Fibroblast of villous mesenchyme (primary cell): Measurements from ENCODE around the gene KRT9. TPM values are rescaled to one million over a fixed set of nuclear protein-coding genes. Genes with fewer than 3 reads are reported as not detected.
"Not testable (repeated sequence)": the region's sequence is repeated elsewhere in the genome, so short reads cannot be mapped to it uniquely, and the experiment has no call there.

Experiments used
- DNase-seq: peaks from one replicate; pipeline ENCODE4 v3.0.0-alpha.2; 2010; ENCODE audit warnings: low read depth
- H3K4me3 ChIP-seq: 2 replicates; pipeline ENCODE4 v1.5.1; 2011; ENCODE audit warnings: low read depth, mild to moderate bottlenecking, low read length
- CTCF ChIP-seq: IDR thresholded peaks from 2 replicates; pipeline ENCODE4 v1.5.1; 2012; ENCODE audit warnings: low read depth, mild to moderate bottlenecking, low read length; ENCODE audit not compliant: insufficient read depth
- total RNA-seq: library from RNA; depleted of rRNA; stranded (reverse); fragments of >200 nt; gene quantifications from 2 replicates; pipeline ENCODE4 v1.2.3, GENCODE V29; 2012

KRT9 gene
- total RNA-seq, 1 donor: not detected

- no peak for DNase-seq
- no peak for TF ChIP-seq CTCF
- H3K4me3 ChIP-seq: no peak overlapping the region
These were observed 45.3 kb upstream of the KRT9 start for GRCh38 chr17:41617136-41617535.

- DNase-seq, H3K4me3 ChIP-seq: not testable (repeated sequence)
These were observed 44.6 kb upstream of the KRT9 start for GRCh38 chr17:41616486-41616885.

- H3K4me3 ChIP-seq: no peak overlapping the region
- no peak for TF ChIP-seq CTCF
- DNase-seq: no peak
These were observed 43.6 kb upstream of the KRT9 start for GRCh38 chr17:41615454-41615853.

- not testable (repeated sequence) for H3K4me3 ChIP-seq, DNase-seq
These were observed 42.9 kb upstream of the KRT9 start for GRCh38 chr17:41614767-41615166.

- DNase-seq: no peak
- no peak overlapping the region for H3K4me3 ChIP-seq
- no peak for TF ChIP-seq CTCF
These were observed 42.2 kb upstream of the KRT9 start for GRCh38 chr17:41614098-41614497.

- no peak for TF ChIP-seq CTCF
- H3K4me3 ChIP-seq: no peak overlapping the region
- no peak for DNase-seq
These were observed 41.6 kb upstream of the KRT9 start for GRCh38 chr17:41613277-41614082.

GRCh38 chr17:41612376-41613160 lies 40.7 kb upstream of the KRT9 start, which contains the start of gene KRT16:
Gene KRT16 (minus strand): TSS chr17:41612767. CDS start chr17:41612688, 79 bp downstream.
- not testable (repeated sequence) for DNase-seq

GRCh38 chr17:41610965-41611640 lies 39.2 kb upstream of the KRT9 start:
- DNase-seq: no peak
- no peak for TF ChIP-seq CTCF
- H3K4me3 ChIP-seq: no peak overlapping the region

More at GRCh38 chr17:41612376-41613160, 40.7 kb upstream of the KRT9 start, which contains the start of gene KRT16:
- not testable (repeated sequence) for H3K4me3 ChIP-seq
